T-helper 1 cell treated with Interleukin-12 subunit alpha and Interleukin-12 subunit beta and Interleukin-4 antibody, amounts not matched to agents 30 ng/mL and 1 ng/mL, for 36 hours (primary cell): Measurements from ENCODE around the gene RBPJL. TPM values are rescaled to one million over a fixed set of nuclear protein-coding genes. Genes with fewer than 3 reads are reported as not detected.
"Not testable (repeated sequence)": the region's sequence is repeated elsewhere in the genome, so short reads cannot be mapped to it uniquely, and the experiment has no call there.

Experiments used
- intact Hi-C: fragments of 100-400 bp; cut with micrococcal nuclease; formaldehyde crosslinking; loops from one replicate; pipeline ENCODE4 v1.15.1; 2024
- total RNA-seq: library from RNA; stranded (reverse); gene quantifications from 2 replicates; pipeline ENCODE4 v1.2.3, GENCODE V29; 2022

The RBPJL gene
- total RNA-seq, 1 donor from 2014 or later, result not detected

DNA sequence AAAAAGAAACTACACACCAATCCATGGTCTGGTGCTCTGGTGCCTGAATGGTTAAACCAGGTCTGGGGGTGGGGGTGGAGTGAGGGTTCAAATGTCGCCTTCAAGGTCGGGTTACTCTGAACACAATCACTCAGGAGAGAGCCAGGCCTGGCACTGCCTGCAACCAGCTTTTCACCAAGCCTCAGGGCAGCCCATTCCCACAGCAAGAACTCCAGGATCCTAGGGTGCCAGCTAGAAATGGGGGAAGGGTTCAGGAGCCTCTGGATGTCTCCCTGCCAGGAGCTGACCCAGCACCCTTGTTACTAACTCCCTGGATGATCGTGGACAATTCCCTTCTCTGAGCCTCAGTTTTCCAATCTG is 34.9 kb downstream of the RBPJL start:
- intact Hi-C loops, result no loop called here

GRCh38 chr20:45341939-45342854 is 35.6 kb downstream of the RBPJL start:
- intact Hi-C loops, result no loop called here

GRCh38 chr20:45342855-45343531 is 36.4 kb downstream of the RBPJL start:
- intact Hi-C loops, result no loop called here

DNA sequence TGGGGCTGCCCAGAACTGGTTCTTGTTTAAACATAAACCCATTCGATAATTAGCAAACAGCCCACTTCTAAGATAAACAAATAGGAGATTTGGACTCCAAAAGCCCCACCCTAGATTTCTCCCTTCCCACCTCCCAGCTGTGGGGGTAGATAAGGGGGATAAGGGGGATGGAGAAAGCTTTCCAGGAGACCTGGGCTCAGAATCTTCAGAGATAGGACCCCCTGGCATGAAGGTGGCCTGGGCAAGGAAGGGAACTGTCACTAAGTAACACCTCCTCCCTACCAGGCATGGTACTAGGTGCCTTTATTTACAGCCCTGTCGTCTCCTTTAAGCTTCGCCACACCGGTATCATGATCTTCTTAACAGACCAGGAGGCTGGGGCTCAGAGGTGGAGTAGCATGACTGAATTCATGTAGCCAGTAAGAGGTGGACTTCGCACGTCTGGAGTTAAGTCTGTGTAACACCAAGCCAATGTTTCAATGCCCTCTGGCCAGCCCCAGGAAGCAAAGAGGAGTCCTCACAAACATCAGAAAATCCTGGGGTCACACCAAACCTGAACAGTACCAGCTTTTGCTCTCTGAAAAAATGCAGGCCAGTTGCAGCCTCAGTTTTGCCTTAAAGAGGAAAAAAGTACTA is 37.0 kb downstream of the RBPJL start:
- intact Hi-C loops, result no loop called here

- intact Hi-C loops, result no loop called here
Measured at GRCh38 chr20:45344168-45344860, 37.7 kb downstream of the RBPJL start.

- intact Hi-C loops, result no loop called here
Measured at GRCh38 chr20:45345104-45345936, 38.7 kb downstream of the RBPJL start.

DNA sequence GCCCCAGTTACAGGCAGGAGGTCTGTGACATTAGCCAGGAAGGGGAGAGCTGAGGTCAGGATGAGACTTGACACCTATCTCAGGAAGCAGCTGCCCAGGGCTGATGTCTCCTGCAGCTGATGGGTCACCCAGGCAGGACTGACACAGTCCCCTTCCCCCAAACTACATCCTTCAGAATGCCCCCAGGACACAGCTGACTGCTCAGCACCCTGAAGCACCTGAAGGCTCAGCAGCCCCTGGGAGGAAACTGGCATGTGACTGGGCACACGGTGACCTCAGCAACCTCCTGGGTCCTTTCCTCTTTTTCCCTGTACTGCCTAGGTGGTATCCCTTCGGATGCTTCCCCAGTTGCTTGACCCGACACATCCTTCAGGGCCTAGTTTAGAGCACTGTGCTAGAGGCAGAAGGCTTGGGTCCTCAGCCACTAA is 39.7 kb downstream of the RBPJL start:
- intact Hi-C loops, result loop anchor here (1.0 to 2.0 kb wide), 2 partner anchors 27 to 70 kb away; partner anchors contain the start of gene PIGT

DNA sequence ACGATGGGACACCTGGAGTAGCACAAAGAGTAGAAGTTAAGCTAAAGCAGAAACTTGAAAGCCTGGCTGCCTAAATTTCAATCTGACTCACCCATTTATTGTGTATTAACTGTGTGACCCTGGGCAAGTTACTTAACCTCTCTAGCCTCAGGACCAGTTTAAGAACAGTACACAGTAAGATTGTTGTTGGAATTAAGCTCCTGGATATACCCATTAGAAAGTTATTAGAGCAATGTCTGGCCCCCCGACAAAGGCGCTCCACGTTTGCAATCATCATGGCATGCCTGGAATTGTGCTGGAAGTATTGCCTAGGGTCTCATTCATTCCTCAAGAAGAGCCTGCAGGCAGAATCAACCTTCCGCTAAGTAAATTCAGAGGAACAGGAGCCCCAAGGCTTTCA is 40.2 kb downstream of the RBPJL start:
- intact Hi-C loops, result loop anchor here (1.0 to 2.0 kb wide), 3 partner anchors 8 to 70 kb away; partner anchors contain the start of gene PIGT

- intact Hi-C loops, result loop anchor here (1.0 to 2.0 kb wide), 2 partner anchors 8 to 69 kb away; partner anchors contain the start of gene PIGT
Measured at GRCh38 chr20:45347297-45347935, 40.8 kb downstream of the RBPJL start.

GRCh38 chr20:45347936-45348778 is 41.5 kb downstream of the RBPJL start, which contains the start of gene SDC4:
TSS of gene SDC4 (minus strand) at chr20:45348424. CDS start at chr20:45348384, 40 bp downstream.
- intact Hi-C loops, result loop anchor here (1.0 to 2.0 kb wide), 3 partner anchors 7 to 69 kb away; partner anchors contain the start of genes PIGT and SYS1

DNA sequence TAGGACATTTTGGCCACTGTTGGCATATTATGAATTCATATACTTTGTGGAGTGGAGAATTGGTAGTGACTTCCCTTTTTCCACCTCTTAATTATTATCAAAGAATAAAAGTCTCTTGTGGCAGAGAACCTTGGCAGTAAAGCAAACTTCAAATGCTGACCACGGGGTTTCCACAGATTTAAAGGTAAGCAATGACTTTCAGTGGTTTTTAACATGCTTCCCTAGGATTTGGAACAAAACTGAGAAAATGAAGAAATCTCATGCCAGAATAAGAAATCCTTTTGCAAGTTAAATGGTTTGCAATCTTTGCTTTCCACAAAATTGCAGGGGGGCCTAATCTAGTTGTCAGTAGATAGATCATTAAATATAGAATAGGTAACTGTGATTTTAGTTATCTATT is 43.6 kb downstream of the RBPJL start:
- intact Hi-C loops, result no loop called here

GRCh38 chr20:45350795-45351194 is 44.2 kb downstream of the RBPJL start:
- intact Hi-C loops, result not testable (repeated sequence)

DNA sequence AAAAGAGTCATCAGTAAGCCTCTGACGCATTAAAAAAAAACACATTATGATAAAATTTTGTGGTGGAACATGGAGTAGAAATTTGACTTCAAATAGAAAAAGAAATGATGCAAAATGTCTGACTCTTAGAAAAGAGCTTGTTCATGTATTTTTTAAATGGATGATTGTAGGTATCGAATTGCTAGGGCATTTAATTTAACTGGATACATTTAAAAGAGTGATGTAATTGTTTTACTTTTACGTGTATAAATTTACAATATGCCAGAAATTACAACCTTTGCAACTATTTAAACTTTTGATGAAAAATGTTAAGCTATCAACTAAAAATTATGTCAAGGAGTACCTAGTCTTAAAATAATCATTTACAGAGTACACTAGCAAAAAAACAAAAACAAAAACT is 46.1 kb downstream of the RBPJL start:
- intact Hi-C loops, result no loop called here

DNA sequence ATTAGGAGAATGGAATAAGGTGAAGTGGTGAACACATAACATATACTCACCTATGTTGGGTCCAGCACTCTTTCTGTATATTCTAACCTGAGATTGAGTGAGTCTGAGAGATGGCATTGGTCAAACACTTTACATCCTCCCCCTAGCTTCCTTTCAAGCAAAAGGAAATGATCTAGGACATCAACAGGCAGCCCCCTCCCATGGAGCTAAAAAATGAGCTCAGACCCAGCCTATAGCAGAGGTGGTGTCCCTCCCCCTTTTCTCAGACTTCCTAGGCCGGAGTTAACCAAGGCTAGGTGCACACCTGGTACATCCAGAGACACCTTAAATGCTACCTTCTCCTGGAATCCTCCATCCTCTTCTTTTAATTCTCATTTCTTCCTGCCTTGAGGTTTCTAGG is 47.1 kb downstream of the RBPJL start:
- intact Hi-C loops, result no loop called here

DNA sequence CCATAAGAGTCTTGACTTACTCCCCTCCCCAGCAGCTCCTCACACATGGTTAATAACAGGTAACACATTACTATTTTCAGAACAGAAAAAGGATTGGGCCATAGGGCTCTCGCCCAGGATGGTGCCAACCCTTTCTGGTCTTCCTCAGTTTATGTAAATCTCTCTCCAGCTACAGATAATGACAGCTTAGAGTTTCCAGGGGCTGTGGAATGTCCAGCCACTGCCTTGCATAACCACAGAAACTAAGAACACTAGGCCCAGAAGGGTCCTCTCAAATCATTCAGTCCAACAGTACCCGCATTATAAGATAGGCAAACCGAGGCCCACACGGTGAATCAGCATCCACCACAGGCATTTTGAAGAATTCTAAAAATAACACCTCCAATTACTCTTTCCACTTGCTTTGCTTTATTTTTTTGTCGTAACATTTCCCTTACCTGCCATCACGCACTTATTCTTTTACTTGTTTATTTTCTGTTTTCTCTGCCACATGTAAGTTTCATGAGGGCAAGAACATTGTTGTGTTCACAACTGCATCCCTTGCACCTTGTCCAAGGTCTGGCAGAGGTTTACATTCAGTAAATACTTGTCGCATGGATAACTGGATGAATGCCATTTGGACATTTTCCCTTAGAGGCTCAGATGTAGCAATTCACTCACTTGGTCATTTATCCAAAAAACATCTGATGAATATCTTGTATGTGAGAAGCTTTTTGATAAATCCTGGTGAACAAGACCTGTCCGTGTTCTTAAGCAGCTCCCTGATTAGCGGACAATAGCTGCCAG is 48.0 kb downstream of the RBPJL start:
- intact Hi-C loops, result loop anchor here (1.0 kb wide), 2 partner anchors 7 to 9 kb away; partner anchors contain the start of gene SYS1

DNA sequence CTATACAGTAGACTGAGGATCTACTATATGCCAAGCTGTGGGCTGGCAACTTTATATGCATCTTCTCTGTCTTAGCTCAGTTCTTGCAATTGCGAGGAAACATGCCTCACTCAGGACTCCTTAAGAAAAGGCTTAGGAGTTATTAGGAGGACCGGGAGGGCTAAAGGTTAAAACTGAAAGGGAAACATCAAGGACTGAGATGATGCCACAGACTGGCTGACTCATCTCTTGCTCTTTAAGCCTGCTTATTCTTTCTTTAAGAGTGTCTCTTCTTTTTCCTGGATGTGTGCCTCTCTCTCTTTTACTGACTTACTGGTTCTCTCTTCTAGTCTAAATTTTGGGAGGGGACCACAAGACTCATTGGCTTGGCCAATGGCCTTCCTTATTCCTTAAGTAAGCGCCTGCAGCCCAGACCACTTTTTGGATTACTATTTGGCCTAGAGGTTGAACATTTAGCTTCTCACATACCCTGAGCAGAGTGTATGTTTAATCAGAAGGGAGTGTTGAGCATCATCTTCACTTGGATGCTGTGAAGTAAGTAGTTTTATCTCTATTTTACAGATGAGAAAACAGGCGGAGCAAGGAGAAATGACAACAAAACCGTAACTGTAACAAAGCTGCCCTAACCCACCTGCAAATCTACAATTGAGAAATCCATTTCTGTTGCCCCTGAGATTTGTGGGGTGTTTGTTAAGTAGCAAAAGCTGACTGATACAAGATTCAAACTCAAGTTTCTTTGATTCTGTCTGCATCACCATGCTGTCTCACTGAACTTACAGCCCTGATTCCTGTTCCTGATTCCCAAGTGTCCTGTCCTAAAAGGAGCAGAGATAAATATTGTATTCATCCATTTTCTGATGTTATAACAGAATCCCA is 48.8 kb downstream of the RBPJL start:
- intact Hi-C loops, result loop anchor here (1.0 kb wide), 2 partner anchors 8 kb away; partner anchors contain the start of gene SYS1
